Upper lobe of left lung (tissue), 6 donors: Measurements from ENCODE around the gene CSNK1A1L. TPM values are rescaled to one million over a fixed set of nuclear protein-coding genes. Genes with fewer than 3 reads are reported as not detected.

Experiments used
- ATAC-seq, 2 donors: fragments of 200-7000 bp; cut with Tn5 transposase; one replicate each; pipeline ENCODE4 v1.9.1; 2022; ENCODE audit warnings: mild to moderate bottlenecking in 2 of 2, moderate library complexity in 2 of 2; ENCODE audit not compliant: low FRiP score in 2 of 2
- DNase-seq, 2 donors: peaks; one replicate each; pipeline ENCODE4 v3.0.0-alpha.2; 2019 to 2020
- H3K27ac ChIP-seq, 4 donors: fragments of 200-600 bp; sonication (generic); one replicate each; pipeline ENCODE4 v1.5.1; 2016 to 2019
- H3K27me3 ChIP-seq, 4 donors: fragments of 200-600 bp; sonication (generic); one replicate each; pipeline ENCODE4 v1.5.1; 2017 to 2019
- H3K36me3 ChIP-seq, 4 donors: fragments of 200-600 bp; sonication (generic); one replicate each; pipeline ENCODE4 v1.5.1; 2016 to 2019
- H3K4me1 ChIP-seq, 4 donors: fragments of 200-600 bp; sonication (generic); one replicate each; pipeline ENCODE4 v1.5.1; 2018 to 2019
- H3K4me3 ChIP-seq, 4 donors: fragments of 200-600 bp; sonication (generic); one replicate each; pipeline ENCODE4 v1.5.1; 2017 to 2019; ENCODE audit warnings: mild to moderate bottlenecking in 2 of 4, moderate library complexity in 1 of 4
- H3K9me3 ChIP-seq, 4 donors: fragments of 200-600 bp; sonication (generic); one replicate each; pipeline ENCODE4 v1.5.1; 2018 to 2019
- EP300 ChIP-seq, 4 donors: sonication (generic); formaldehyde crosslinking; IDR thresholded peaks; one replicate each; pipeline ENCODE4 v1.5.1; 2017; ENCODE audit warnings: antibody characterized with exemption in 4 of 4, control low read depth in 2 of 4
- POLR2A ChIP-seq, 4 donors: fragments of 450-650 bp; IDR thresholded peaks; one replicate each; pipeline ENCODE4 v1.5.1; 2016 to 2017; ENCODE audit warnings: antibody characterized with exemption in 4 of 4, mild to moderate bottlenecking in 2 of 4
- POLR2AphosphoS5 ChIP-seq, 2 donors: sonication (generic); formaldehyde crosslinking; IDR thresholded peaks; one replicate each; pipeline ENCODE4 v1.5.1; 2017; ENCODE audit warnings: antibody characterized with exemption in 2 of 2
- WGBS, 2 donors: methylation state at CpG; one replicate each; pipeline ENCODE4 v1.1.5; 2017 to 2018; 5-methylcytosine and 5-hydroxymethylcytosine counted together
- total RNA-seq, 6 donors: library from RNA; depleted of rRNA in 4 of 6; stranded (reverse); fragments of >200 nt in 4 of 6; gene quantifications; one replicate each; pipeline versions ENCODE4 v1.1.0 to v1.2.1, GENCODE V29; 2016 to 2021
- TF ChIP-seq, protein P1 (sequence below), 6 experiments: fragments of 450-650 bp in 4 of 6; fragments of 200-600 bp in 2 of 6; sonication (generic) in 2 of 6; IDR thresholded peaks; one replicate each; pipeline ENCODE4 v1.5.1; 2016 to 2019; ENCODE audit warnings: antibody characterized with exemption in 6 of 6
- donor health status: DM: no; HTN: no; CAD: no; lungs with moderate emphysema.
- donor health status: DM: no; HTN: yes; CAD: no; lungs with severe emphysema.

The CSNK1A1L gene
- total RNA-seq, 6 donors from 2014 or later = not detected

DNA sequence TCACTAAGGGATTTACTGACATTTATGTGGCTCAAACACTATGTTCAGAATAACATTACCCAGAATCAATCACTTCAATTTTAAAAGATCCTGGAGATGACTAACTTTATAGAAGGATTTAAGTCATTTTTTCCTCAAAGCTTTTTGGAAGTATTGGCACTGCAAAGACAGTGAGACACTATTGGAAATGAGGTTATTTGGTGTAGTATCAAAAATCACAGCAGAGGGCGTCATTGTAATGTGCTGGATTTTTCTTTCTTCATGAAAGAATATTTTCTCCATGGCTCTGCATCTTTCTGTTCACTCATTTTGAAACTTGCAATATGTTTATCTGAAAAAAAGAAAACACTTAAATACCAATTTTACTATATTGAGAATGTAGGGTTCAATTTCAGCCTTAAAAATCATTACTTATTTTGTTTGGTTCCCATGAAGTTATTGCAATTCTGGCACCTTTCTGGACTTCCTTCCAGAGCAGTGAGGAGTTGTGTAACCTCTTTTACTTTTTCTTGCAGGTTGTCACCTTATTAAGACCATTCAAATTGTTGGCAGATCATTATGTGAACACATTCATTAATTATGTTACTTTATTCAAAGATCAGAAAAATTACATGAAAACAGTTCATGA, 3.7 kb upstream of the CSNK1A1L start:
- H3K4me3 ChIP-seq = no peak overlapping the region
- WGBS, 2 donors = 3 to 6% methylated on average over 1 of the region's 1 CpG
- no peak overlapping the region for H3K27ac ChIP-seq
- ATAC-seq (peak in 1 of 2 donors; percentile 71), DNase-seq (no peak)
- no peaks in the 10 kb centered on the region for H3K9me3 ChIP-seq
- no peaks in the 10 kb centered on the region for H3K36me3 ChIP-seq
- H3K27me3 ChIP-seq = no peaks in the 10 kb centered on the region
- H3K4me1 ChIP-seq = no peaks in the 10 kb centered on the region
- TF ChIP-seq, protein P1, sequence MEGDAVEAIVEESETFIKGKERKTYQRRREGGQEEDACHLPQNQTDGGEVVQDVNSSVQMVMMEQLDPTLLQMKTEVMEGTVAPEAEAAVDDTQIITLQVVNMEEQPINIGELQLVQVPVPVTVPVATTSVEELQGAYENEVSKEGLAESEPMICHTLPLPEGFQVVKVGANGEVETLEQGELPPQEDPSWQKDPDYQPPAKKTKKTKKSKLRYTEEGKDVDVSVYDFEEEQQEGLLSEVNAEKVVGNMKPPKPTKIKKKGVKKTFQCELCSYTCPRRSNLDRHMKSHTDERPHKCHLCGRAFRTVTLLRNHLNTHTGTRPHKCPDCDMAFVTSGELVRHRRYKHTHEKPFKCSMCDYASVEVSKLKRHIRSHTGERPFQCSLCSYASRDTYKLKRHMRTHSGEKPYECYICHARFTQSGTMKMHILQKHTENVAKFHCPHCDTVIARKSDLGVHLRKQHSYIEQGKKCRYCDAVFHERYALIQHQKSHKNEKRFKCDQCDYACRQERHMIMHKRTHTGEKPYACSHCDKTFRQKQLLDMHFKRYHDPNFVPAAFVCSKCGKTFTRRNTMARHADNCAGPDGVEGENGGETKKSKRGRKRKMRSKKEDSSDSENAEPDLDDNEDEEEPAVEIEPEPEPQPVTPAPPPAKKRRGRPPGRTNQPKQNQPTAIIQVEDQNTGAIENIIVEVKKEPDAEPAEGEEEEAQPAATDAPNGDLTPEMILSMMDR (IDR thresholded peaks at IDR 0.05) = peak in 5 of 6 experiments; percentile 29 to 62 (median 48)
- TF ChIP-seq EP300 (IDR thresholded peaks at IDR 0.05) = no peak

GRCh38 chr13:37107868-37108267, 2.4 kb upstream of the CSNK1A1L start:
- no peaks in the 10 kb centered on the region for H3K36me3 ChIP-seq
- TF ChIP-seq, protein P1 (IDR thresholded peaks at IDR 0.05) = no peak
- TF ChIP-seq EP300 (IDR thresholded peaks at IDR 0.05) (no peak), POLR2AphosphoS5 (IDR thresholded peaks at IDR 0.05) (no peak), POLR2A (IDR thresholded peaks at IDR 0.05) (no peak)
- WGBS, 2 donors = 83 to 96% methylated on average over 1 of the region's 1 CpG
- no peak overlapping the region for H3K27ac ChIP-seq
- H3K27me3 ChIP-seq = no peaks in the 10 kb centered on the region
- H3K9me3 ChIP-seq = no peaks in the 10 kb centered on the region
- DNase-seq (no peak), ATAC-seq (no peak)
- no peaks in the 10 kb centered on the region for H3K4me1 ChIP-seq
- H3K4me3 ChIP-seq = no peak overlapping the region

DNA sequence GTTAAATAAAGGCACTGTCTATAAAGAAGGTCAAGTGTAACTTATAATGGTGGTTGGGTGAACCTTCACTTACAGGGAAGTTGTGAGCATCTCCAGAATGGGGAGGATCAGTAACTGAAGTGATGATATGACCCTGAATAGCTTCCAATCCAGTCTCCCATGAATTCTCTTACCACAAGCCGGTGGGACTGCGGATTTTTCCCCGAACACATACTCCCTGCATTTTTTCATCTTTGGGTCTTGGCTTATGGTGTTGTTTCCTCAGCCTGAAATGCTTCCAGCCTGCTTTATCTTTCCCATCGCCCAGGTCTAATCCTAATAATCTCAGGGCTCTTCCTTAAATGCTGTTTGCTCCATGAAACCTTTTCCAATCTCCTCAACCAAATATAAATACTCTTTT, 2.0 kb upstream of the CSNK1A1L start:
- H3K36me3 ChIP-seq = no peaks in the 10 kb centered on the region
- TF ChIP-seq EP300 (IDR thresholded peaks at IDR 0.05) (no peak), POLR2A (IDR thresholded peaks at IDR 0.05) (no peak), POLR2AphosphoS5 (IDR thresholded peaks at IDR 0.05) (no peak)
- TF ChIP-seq, protein P1 (IDR thresholded peaks at IDR 0.05) = no peak
- no peak overlapping the region for H3K27ac ChIP-seq
- no peak for ATAC-seq
- H3K9me3 ChIP-seq = no peaks in the 10 kb centered on the region
- no peak for DNase-seq
- H3K4me1 ChIP-seq = no peaks in the 10 kb centered on the region
- 89 to 93% methylated on average over 4 of the region's 4 CpGs for WGBS, 2 donors
- no peak overlapping the region for H3K4me3 ChIP-seq
- no peaks in the 10 kb centered on the region for H3K27me3 ChIP-seq

DNA sequence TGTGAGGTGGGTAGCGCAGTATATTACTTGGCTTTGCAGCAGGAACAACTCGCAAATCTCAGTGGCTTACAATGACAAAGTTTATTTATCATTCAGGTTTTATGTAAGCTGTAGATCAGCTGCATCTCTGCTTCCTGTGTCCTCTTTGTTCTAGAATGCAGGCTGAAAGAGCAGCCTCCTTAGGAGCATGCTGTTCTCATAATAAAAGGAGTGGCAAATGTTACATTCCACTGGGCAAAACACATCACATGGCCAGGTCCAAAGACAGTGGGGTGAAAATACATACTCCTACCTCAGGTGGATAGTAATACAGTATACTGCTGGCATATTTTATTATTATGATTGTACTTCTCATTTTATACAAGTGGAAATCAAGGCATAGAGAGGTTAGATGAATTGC, 1.2 kb upstream of the CSNK1A1L start:
- Histone ChIP-seq H3K36me3 (no peaks in the 10 kb centered on the region), H3K27ac (no peak overlapping the region), H3K4me3 (no peak overlapping the region), H3K4me1 (no peaks in the 10 kb centered on the region), H3K9me3 (no peaks in the 10 kb centered on the region), H3K27me3 (no peaks in the 10 kb centered on the region)
- DNase-seq = no peak
- 62 to 79% methylated on average over 2 of the region's 2 CpGs for WGBS, 2 donors
- ATAC-seq = no peak
- TF ChIP-seq POLR2A (IDR thresholded peaks at IDR 0.05) (no peak), EP300 (IDR thresholded peaks at IDR 0.05) (no peak), POLR2AphosphoS5 (IDR thresholded peaks at IDR 0.05) (no peak)
- TF ChIP-seq, protein P1 (IDR thresholded peaks at IDR 0.05) = no peak

GRCh38 chr13:37102896-37103295, 2.6 kb downstream of the CSNK1A1L start:
- no peak for DNase-seq
- WGBS, 2 donors = 70 to 81% methylated on average over 4 of the region's 4 CpGs
- no peak for TF ChIP-seq POLR2AphosphoS5 (IDR thresholded peaks at IDR 0.05)
- TF ChIP-seq POLR2A (IDR thresholded peaks at IDR 0.05) = no peak
- TF ChIP-seq, protein P1 (IDR thresholded peaks at IDR 0.05) = no peak
- TF ChIP-seq EP300 (IDR thresholded peaks at IDR 0.05) = no peak

More at GRCh38 chr13:37102896-37103295, 2.6 kb downstream of the CSNK1A1L start:
- Histone ChIP-seq H3K4me1 (no peaks in the 10 kb centered on the region), H3K36me3 (no peaks in the 10 kb centered on the region), H3K9me3 (no peaks in the 10 kb centered on the region), H3K27ac (no peak overlapping the region), H3K27me3 (no peaks in the 10 kb centered on the region), H3K4me3 (no peak overlapping the region)
- ATAC-seq = no peak
